Muscle of leg (tissue), 11 donors: ENCODE measurements around the gene MAPK11. TPM values are rescaled to one million over a fixed set of nuclear protein-coding genes. Genes with fewer than 3 reads are reported as not detected.
A peak's percentile ranks its signal among the peaks of the same experiment; 100 is the strongest.

Experiments used
- DNase-seq: peaks from one replicate; pipeline ENCODE4 v3.0.0; 2013
- H3K27ac ChIP-seq: one replicate; pipeline ENCODE4 v1.5.1; 2013; ENCODE audit warnings: mild to moderate bottlenecking, low read length, control low read depth
- H3K27me3 ChIP-seq: one replicate; pipeline ENCODE4 v1.6.1; 2013; ENCODE audit warnings: low read length; ENCODE audit not compliant: control insufficient read depth, insufficient read depth
- H3K36me3 ChIP-seq: one replicate; pipeline ENCODE4 v1.6.1; 2013; ENCODE audit warnings: low read length; ENCODE audit not compliant: control insufficient read depth, insufficient read depth
- H3K4me1 ChIP-seq: one replicate; pipeline ENCODE4 v1.6.1; 2013; ENCODE audit warnings: low read length; ENCODE audit not compliant: control insufficient read depth, insufficient read depth
- H3K4me3 ChIP-seq: one replicate; pipeline ENCODE4 v1.5.1; 2013; ENCODE audit warnings: low read length, control low read depth
- H3K9me3 ChIP-seq: replicated peaks from 2 replicates; pipeline ENCODE4 v1.6.1; 2013; ENCODE audit warnings: low read depth, low read length; ENCODE audit not compliant: control insufficient read depth
- WGBS: methylation state at CpG from one replicate; pipeline ENCODE4 v1.1.5; 2013; ENCODE audit warnings: missing lambda C conversion rate; ENCODE audit not compliant: insufficient coverage; 5-methylcytosine and 5-hydroxymethylcytosine counted together
- polyA plus RNA-seq, 8 donors: library from polyadenylated mRNA; unstranded; fragments of 120-200 nt; gene quantifications; one replicate each; pipeline versions ENCODE4 v1.2.1 to v1.2.3, GENCODE V29; 2013; ENCODE audit warnings: inconsistent platforms in 1 of 8, low replicate concordance in 1 of 8; ENCODE audit not compliant: insufficient read length in 8 of 8, insufficient read depth in 1 of 8
- total RNA-seq: library from RNA; stranded (reverse); fragments of 120-200 nt; gene quantifications from one replicate; pipeline ENCODE4 v1.2.4, GENCODE V29; 2013

Gene MAPK11
- total and polyA plus RNA-seq, 9 donors: 4.5 to 8.7 (median 6.8) TPM

GRCh38 chr22:50249341-50250248 lies 20.6 kb downstream of the MAPK11 start:
- no peaks in the 10 kb centered on the region for H3K9me3 ChIP-seq
- no peak for DNase-seq
- H3K27me3 ChIP-seq: no peaks in the 10 kb centered on the region
- no peak overlapping the region for H3K27ac ChIP-seq
- H3K36me3 ChIP-seq: peaks cover 33% of the 10 kb centered on the region
- H3K4me3 ChIP-seq: peak overlapping the region; percentile 59
- 83% methylated on average over 31 of the region's 32 CpGs for WGBS
- H3K4me1 ChIP-seq: peaks cover 27% of the 10 kb centered on the region

GRCh38 chr22:50248196-50249081 lies 21.7 kb downstream of the MAPK11 start:
- Histone ChIP-seq H3K36me3 (peaks cover 31% of the 10 kb centered on the region), H3K27ac (no peak overlapping the region), H3K4me3 (no peak overlapping the region), H3K9me3 (no peaks in the 10 kb centered on the region), H3K27me3 (no peaks in the 10 kb centered on the region), H3K4me1 (peaks cover 34% of the 10 kb centered on the region)
- 79% methylated on average over 16 of the region's 29 CpGs for WGBS
- DNase-seq: no peak

- H3K9me3 ChIP-seq: no peaks in the 10 kb centered on the region
- no peak overlapping the region for H3K27ac ChIP-seq
- H3K36me3 ChIP-seq: peaks cover 31% of the 10 kb centered on the region
- no peak overlapping the region for H3K4me3 ChIP-seq
- DNase-seq: no peak
- peaks cover 40% of the 10 kb centered on the region for H3K4me1 ChIP-seq
- no peaks in the 10 kb centered on the region for H3K27me3 ChIP-seq
- 37% methylated on average over 16 of the region's 16 CpGs for WGBS
Measured at GRCh38 chr22:50247748-50248147, 22.4 kb downstream of the MAPK11 start.

- H3K27me3 ChIP-seq: no peaks in the 10 kb centered on the region
- no peak overlapping the region for H3K4me3 ChIP-seq
- no peak for DNase-seq
- H3K4me1 ChIP-seq: peaks cover 49% of the 10 kb centered on the region
- WGBS: 87% methylated on average over 16 of the region's 20 CpGs
- H3K9me3 ChIP-seq: no peaks in the 10 kb centered on the region
- H3K27ac ChIP-seq: no peak overlapping the region
- peaks cover 31% of the 10 kb centered on the region for H3K36me3 ChIP-seq
Measured at GRCh38 chr22:50246242-50247175, 23.7 kb downstream of the MAPK11 start.

- Histone ChIP-seq H3K27me3 (no peaks in the 10 kb centered on the region), H3K36me3 (peaks cover 31% of the 10 kb centered on the region), H3K4me3 (peak overlapping the region; percentile 99), H3K4me1 (peaks cover 47% of the 10 kb centered on the region), H3K27ac (peak overlapping the region; percentile 93), H3K9me3 (no peaks in the 10 kb centered on the region)
- no peak for DNase-seq
- WGBS: 13% methylated on average over 43 of the region's 53 CpGs
Measured at GRCh38 chr22:50245214-50246072, 24.7 kb downstream of the MAPK11 start.

- DNase-seq: peak; percentile 98
- under 1% methylated on average over 65 of the region's 76 CpGs for WGBS
- peaks cover 39% of the 10 kb centered on the region for H3K4me1 ChIP-seq
- H3K27ac ChIP-seq: peak within 1 kb of the TSS; percentile 93
- peaks cover 36% of the 10 kb centered on the region for H3K36me3 ChIP-seq
- H3K27me3 ChIP-seq: no peaks in the 10 kb centered on the region
- H3K9me3 ChIP-seq: no peaks in the 10 kb centered on the region
- H3K4me3 ChIP-seq: peak within 1 kb of the TSS; percentile 99
Measured at GRCh38 chr22:50244420-50245213, 25.6 kb downstream of the MAPK11 start, which contains the start of gene TUBGCP6. TUBGCP6 (minus strand) TSS chr22:50245023; CDS start chr22:50244459, 564 bp downstream.

GRCh38 chr22:50243685-50244419 lies 26.3 kb downstream of the MAPK11 start:
- Histone ChIP-seq H3K27me3 (no peaks in the 10 kb centered on the region), H3K4me1 (peaks cover 37% of the 10 kb centered on the region), H3K36me3 (peaks cover 41% of the 10 kb centered on the region), H3K9me3 (no peaks in the 10 kb centered on the region), H3K27ac (peak overlapping the region; percentile 93), H3K4me3 (peak overlapping the region; percentile 99)
- DNase-seq: no peak
- 36% methylated on average over 18 of the region's 27 CpGs for WGBS

- no peak for DNase-seq
- Histone ChIP-seq H3K27ac (no peak overlapping the region), H3K9me3 (no peaks in the 10 kb centered on the region), H3K4me3 (peak overlapping the region; percentile 11), H3K4me1 (peaks cover 37% of the 10 kb centered on the region), H3K36me3 (peaks cover 38% of the 10 kb centered on the region), H3K27me3 (no peaks in the 10 kb centered on the region)
- 60% methylated on average over 2 of the region's 14 CpGs for WGBS
Measured at GRCh38 chr22:50242406-50242949, 27.7 kb downstream of the MAPK11 start.
